GM12878 (cell line): ENCODE data around the gene ZNF775. TPM values are rescaled to one million over a fixed set of nuclear protein-coding genes. Genes with fewer than 3 reads are reported as not detected.

Experiments
- ATAC-seq: fragments of 200-7000 bp; cut with Tn5 transposase; 3 replicates; pipeline ENCODE4 v1.9.1; 2020; ENCODE audit warnings: mild to moderate bottlenecking, moderate library complexity
- BruUV-seq: library from RNA; stranded (reverse); fragments of 400-500 nt; replicated peaks from 2 replicates; lab custom pipeline; 2021; lab: Mats Ljungman, UMichigan
- CTCF ChIA-PET: fragments of 300-600 bp; sonication (Branson Sonifier 250); formaldehyde crosslinking; extraction: SDS; loops from one replicate; lab custom pipeline; 2021; ENCODE audit warnings: inconsistent platforms; lab: Yijun Ruan, JAX
- POLR2A ChIA-PET: fragments of 350-600 bp; formaldehyde crosslinking; extraction: SDS; loops from one replicate; lab custom pipeline; 2021; ENCODE audit warnings: inconsistent platforms; lab: Charles Lee
- RAD21 ChIA-PET: fragments of 300-600 bp; sonication (Branson Sonifier 250); formaldehyde crosslinking; loops from one replicate; lab custom pipeline; 2023; ENCODE audit warnings: antibody characterized with exemption; ENCODE audit not compliant: unreplicated experiment; lab: Charles Lee
- SMC1A ChIA-PET: fragments of 300-600 bp; sonication (Branson Sonifier 250); formaldehyde crosslinking; loops from one replicate; lab custom pipeline; 2023; ENCODE audit not compliant: unreplicated experiment, uncharacterized antibody; lab: Charles Lee
- DNase-seq: peaks from one replicate; pipeline ENCODE4 v3.0.0-alpha.2; 2011; ENCODE audit warnings: low read depth, low spot score
- FAIRE-seq: peaks from 3 replicates; lab custom pipeline; 2011; peaks lifted over from hg19 to GRCh38; lab: Jason Lieb, UNC
- H2AFZ ChIP-seq: 2 replicates; pipeline ENCODE4 v1.6.0; 2011; ENCODE audit warnings: low read depth, low read length, control low read depth; ENCODE audit not compliant: control insufficient read depth
- H3K27ac ChIP-seq: 2 replicates; pipeline ENCODE4 v1.5.1; 2011; ENCODE audit warnings: control low read depth; ENCODE audit not compliant: control insufficient read depth, insufficient read depth
- H3K27me3 ChIP-seq, 2 experiments: replicated peaks in 1 of 2; 2 replicates each; pipeline versions ENCODE4 v1.6.0 to v1.6.1; 2011; ENCODE audit warnings: low read length in 1 of 2; ENCODE audit not compliant: control insufficient read depth in 2 of 2, insufficient read depth in 2 of 2
- H3K36me3 ChIP-seq, 2 experiments: 2 replicates each; pipeline ENCODE4 v1.5.1; 2011; ENCODE audit warnings: low read length in 1 of 2; ENCODE audit not compliant: control insufficient read depth in 2 of 2, insufficient read depth in 2 of 2
- H3K4me1 ChIP-seq: 2 replicates; pipeline ENCODE4 v1.6.1; 2011; ENCODE audit warnings: mild to moderate bottlenecking, low read length, moderate library complexity, mixed read lengths; ENCODE audit not compliant: control insufficient read depth, insufficient read depth
- H3K4me2 ChIP-seq: 2 replicates; pipeline ENCODE4 v1.6.0; 2011; ENCODE audit warnings: control low read depth; ENCODE audit not compliant: control insufficient read depth, insufficient read depth
- H3K4me3 ChIP-seq: fragments of 200-600 bp; sonication (generic); 2 replicates; pipeline ENCODE4 v1.5.1; 2016
- H3K79me2 ChIP-seq: 2 replicates; pipeline ENCODE4 v1.6.0; 2011; ENCODE audit warnings: low read length; ENCODE audit not compliant: control insufficient read depth, insufficient read depth
- H3K9ac ChIP-seq: 2 replicates; pipeline ENCODE4 v1.8.0; 2011; ENCODE audit warnings: low read length, control low read depth, mixed read lengths; ENCODE audit not compliant: control insufficient read depth, insufficient read depth
- H3K9me3 ChIP-seq: replicated peaks from 3 replicates; pipeline ENCODE4 v1.5.1; 2011; ENCODE audit warnings: mild to moderate bottlenecking, low read length; ENCODE audit not compliant: control insufficient read depth, insufficient read depth
- H4K20me1 ChIP-seq: 2 replicates; pipeline ENCODE4 v1.6.0; 2011; ENCODE audit not compliant: control insufficient read depth, insufficient read depth
- CHD2 ChIP-seq: IDR thresholded peaks from 2 replicates; pipeline ENCODE4 v1.6.1; 2011; ENCODE audit warnings: low read depth, low read length, improper control_type of control experiment, borderline replicate concordance
- EGR1 ChIP-seq, 2 experiments: IDR thresholded peaks; 1 replicate in 1 of 2; 2 replicates in 1 of 2; pipeline ENCODE4 v1.6.1; 2011 to 2012; ENCODE audit warnings: low read depth in 2 of 2, low read length in 2 of 2, borderline replicate concordance in 1 of 2, mild to moderate bottlenecking in 1 of 2, moderate library complexity in 1 of 2
- KDM1A ChIP-seq: fragments of 200-600 bp; sonication (generic); IDR thresholded peaks from 2 replicates; pipeline ENCODE4 v1.6.1; 2016; ENCODE audit warnings: borderline replicate concordance
- SP1 ChIP-seq: IDR thresholded peaks from one replicate; pipeline ENCODE4 v1.6.1; 2011; ENCODE audit warnings: low read depth, low read length
- STAT1 ChIP-seq: fragments of 450-650 bp; conservative IDR thresholded peaks from 2 replicates; pipeline ENCODE4 v1.6.1; 2014; ENCODE audit warnings: antibody characterized with exemption, mild to moderate bottlenecking
- TCF12 ChIP-seq: IDR thresholded peaks from 2 replicates; pipeline ENCODE4 v1.6.1; 2011; ENCODE audit warnings: low read depth, mild to moderate bottlenecking, low read length
- WGBS: methylation state at CpG from one replicate; pipeline ENCODE4 v1.1.6; 2016; ENCODE audit warnings: low lambda C conversion rate; ENCODE audit not compliant: insufficient replicate concordance, insufficient coverage; ENCODE audit errors: missing lambda C conversion rate; 5-methylcytosine and 5-hydroxymethylcytosine counted together
- in situ Hi-C: fragments of 300-500 bp; cut with MboI; formaldehyde crosslinking; loops from 9 replicates; pipeline ENCODE4 v1.14.3; 2018; ENCODE audit warnings: mixed read lengths
- intact Hi-C: fragments of 100-400 bp; cut with micrococcal nuclease; formaldehyde crosslinking; loops from one replicate; pipeline ENCODE4 v1.14.2; 2022; ENCODE audit not compliant: unreplicated experiment
- polyA plus RNA-seq, 11 experiments: library from polyadenylated mRNA; depleted of rRNA in 4 of 11; unstranded in 6 of 11; stranded (reverse) in 5 of 11; fragments of >200 nt; fragmentation: Nextera tagmentation in 4 of 11; fragmentation: Illumina TruSeq in 1 of 11; extraction: Ambion mirVana in 4 of 11; extraction: Trizol in 1 of 11; gene quantifications; 1 replicate in 1 of 11; 2 replicates in 10 of 11; pipeline versions ENCODE4 v1.2.1 to v1.2.3, GENCODE V29; 2011 to 2016; ENCODE audit warnings: inconsistent platforms in 2 of 11, missing spikeins in 2 of 11, low read depth in 1 of 11
- total RNA-seq, 4 experiments: library from RNA; depleted of rRNA in 3 of 4; stranded (reverse); fragments of >200 nt in 3 of 4; fragmentation: Illumina TruSeq in 1 of 4; extraction: Trizol in 1 of 4; gene quantifications; 2 replicates each; pipeline versions ENCODE4 v1.2.1 to v1.2.3, GENCODE V29; 2013 to 2021
- TF ChIP-seq, protein P1 (sequence below): fragments of 450-650 bp; IDR thresholded peaks from 2 replicates; pipeline ENCODE4 v1.6.1; 2017; ENCODE audit warnings: mild to moderate bottlenecking, moderate library complexity
- TF ChIP-seq, protein P2 (sequence below): fragments of 450-650 bp; IDR thresholded peaks from 2 replicates; pipeline ENCODE4 v1.6.1; 2017; ENCODE audit warnings: mild to moderate bottlenecking

ZNF775 gene
- total and polyA plus RNA-seq, 10 of the 15 experiments (the other 5 are each of a cell fraction or from before 2014, with no cell fraction given): 0.05 to 14.3 (median 2.1) TPM

GRCh38 chr7:150383710-150384397, 4.7 kb downstream of the ZNF775 start:
- in situ Hi-C loops: no loop called here
- H3K4me1 ChIP-seq: peaks cover 47% of the 10 kb centered on the region
- POLR2A ChIA-PET: interaction anchor here (1.0 to 2.1 kb wide), 5 partner anchors 13 to 284 kb away, joined by 3 to 10 read pairs (median 4); a partner anchor contains a TSS
- no peak for ATAC-seq
- intact Hi-C loops: no loop called here
- no TSS peak for BruUV-seq
- FAIRE-seq: no peak
- RAD21 ChIA-PET: interaction anchor here (1.4 kb wide), 1 partner anchor 22 kb away, joined by 3 read pairs; a partner anchor contains a TSS
- TF ChIP-seq, protein P1, sequence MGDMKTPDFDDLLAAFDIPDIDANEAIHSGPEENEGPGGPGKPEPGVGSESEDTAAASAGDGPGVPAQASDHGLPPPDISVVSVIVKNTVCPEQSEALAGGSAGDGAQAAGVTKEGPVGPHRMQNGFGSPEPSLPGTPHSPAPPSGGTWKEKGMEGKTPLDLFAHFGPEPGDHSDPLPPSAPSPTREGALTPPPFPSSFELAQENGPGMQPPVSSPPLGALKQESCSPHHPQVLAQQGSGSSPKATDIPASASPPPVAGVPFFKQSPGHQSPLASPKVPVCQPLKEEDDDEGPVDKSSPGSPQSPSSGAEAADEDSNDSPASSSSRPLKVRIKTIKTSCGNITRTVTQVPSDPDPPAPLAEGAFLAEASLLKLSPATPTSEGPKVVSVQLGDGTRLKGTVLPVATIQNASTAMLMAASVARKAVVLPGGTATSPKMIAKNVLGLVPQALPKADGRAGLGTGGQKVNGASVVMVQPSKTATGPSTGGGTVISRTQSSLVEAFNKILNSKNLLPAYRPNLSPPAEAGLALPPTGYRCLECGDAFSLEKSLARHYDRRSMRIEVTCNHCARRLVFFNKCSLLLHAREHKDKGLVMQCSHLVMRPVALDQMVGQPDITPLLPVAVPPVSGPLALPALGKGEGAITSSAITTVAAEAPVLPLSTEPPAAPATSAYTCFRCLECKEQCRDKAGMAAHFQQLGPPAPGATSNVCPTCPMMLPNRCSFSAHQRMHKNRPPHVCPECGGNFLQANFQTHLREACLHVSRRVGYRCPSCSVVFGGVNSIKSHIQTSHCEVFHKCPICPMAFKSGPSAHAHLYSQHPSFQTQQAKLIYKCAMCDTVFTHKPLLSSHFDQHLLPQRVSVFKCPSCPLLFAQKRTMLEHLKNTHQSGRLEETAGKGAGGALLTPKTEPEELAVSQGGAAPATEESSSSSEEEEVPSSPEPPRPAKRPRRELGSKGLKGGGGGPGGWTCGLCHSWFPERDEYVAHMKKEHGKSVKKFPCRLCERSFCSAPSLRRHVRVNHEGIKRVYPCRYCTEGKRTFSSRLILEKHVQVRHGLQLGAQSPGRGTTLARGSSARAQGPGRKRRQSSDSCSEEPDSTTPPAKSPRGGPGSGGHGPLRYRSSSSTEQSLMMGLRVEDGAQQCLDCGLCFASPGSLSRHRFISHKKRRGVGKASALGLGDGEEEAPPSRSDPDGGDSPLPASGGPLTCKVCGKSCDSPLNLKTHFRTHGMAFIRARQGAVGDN: peak; percentile 38; the same call in 1 of the 2 replicates
- TF ChIP-seq EGR1 (IDR thresholded peaks at IDR 0.05; ENCODE audit: borderline replicate concordance in 1 of 2, low read depth in 2 of 2, low read length in 2 of 2): no peak
- TF ChIP-seq SP1: no peak
- TF ChIP-seq TCF12: peak; percentile 36; the same call in 1 of the 2 replicates
- TF ChIP-seq, protein P2, sequence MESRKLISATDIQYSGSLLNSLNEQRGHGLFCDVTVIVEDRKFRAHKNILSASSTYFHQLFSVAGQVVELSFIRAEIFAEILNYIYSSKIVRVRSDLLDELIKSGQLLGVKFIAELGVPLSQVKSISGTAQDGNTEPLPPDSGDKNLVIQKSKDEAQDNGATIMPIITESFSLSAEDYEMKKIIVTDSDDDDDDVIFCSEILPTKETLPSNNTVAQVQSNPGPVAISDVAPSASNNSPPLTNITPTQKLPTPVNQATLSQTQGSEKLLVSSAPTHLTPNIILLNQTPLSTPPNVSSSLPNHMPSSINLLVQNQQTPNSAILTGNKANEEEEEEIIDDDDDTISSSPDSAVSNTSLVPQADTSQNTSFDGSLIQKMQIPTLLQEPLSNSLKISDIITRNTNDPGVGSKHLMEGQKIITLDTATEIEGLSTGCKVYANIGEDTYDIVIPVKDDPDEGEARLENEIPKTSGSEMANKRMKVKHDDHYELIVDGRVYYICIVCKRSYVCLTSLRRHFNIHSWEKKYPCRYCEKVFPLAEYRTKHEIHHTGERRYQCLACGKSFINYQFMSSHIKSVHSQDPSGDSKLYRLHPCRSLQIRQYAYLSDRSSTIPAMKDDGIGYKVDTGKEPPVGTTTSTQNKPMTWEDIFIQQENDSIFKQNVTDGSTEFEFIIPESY: peak; percentile 95
- TF ChIP-seq CHD2: 0 out of 2 replicates have a peak, but pooled peaks have one; percentile 27
- TF ChIP-seq KDM1A: no peak
- TF ChIP-seq STAT1: no peak
- no peak overlapping the region for H3K4me3 ChIP-seq
- H3K36me3 ChIP-seq: peaks cover 3 to 4% of the 10 kb centered on the region in 2 experiments; a peak in 3 of 4 replicates
- H4K20me1 ChIP-seq: no peaks in the 10 kb centered on the region; the same call in 1 of the 2 replicates
- no peak for DNase-seq
- CTCF ChIA-PET: interaction anchor here (1.0 to 1.8 kb wide), 3 partner anchors 18 to 28 kb away, joined by 3 to 7 read pairs (median 7); a partner anchor contains a TSS
- SMC1A ChIA-PET: interaction anchor here (2.6 to 4.7 kb wide), 2 partner anchors 18 to 23 kb away, joined by 12 to 37 read pairs; a partner anchor contains a TSS
- WGBS: 94% methylated on average over 22 of the region's 22 CpGs
- H3K4me2 ChIP-seq: peak overlapping the region; percentile 73
- H3K27ac ChIP-seq: peak overlapping the region; percentile 66
- no peak overlapping the region for H2AFZ ChIP-seq
- no peaks in the 10 kb centered on the region for H3K27me3 ChIP-seq
- no peaks in the 10 kb centered on the region for H3K9me3 ChIP-seq
- H3K79me2 ChIP-seq: peaks cover 53% of the 10 kb centered on the region
- peak overlapping the region; percentile 45; the same call in 1 of the 2 replicates for H3K9ac ChIP-seq
